GM12878 (cell line): ENCODE results near the gene VEGFA. TPM values are rescaled to one million over a fixed set of nuclear protein-coding genes. Genes with fewer than 3 reads are reported as not detected.

ENCODE experiments used
- ATAC-seq: fragments of 200-7000 bp; cut with Tn5 transposase; 3 replicates; pipeline ENCODE4 v1.9.1; 2020; ENCODE audit warnings: mild to moderate bottlenecking, moderate library complexity
- BruUV-seq: library from RNA; stranded (reverse); fragments of 400-500 nt; replicated peaks from 2 replicates; lab custom pipeline; 2021; lab: Mats Ljungman, UMichigan
- CTCF ChIA-PET: fragments of 300-600 bp; sonication (Branson Sonifier 250); formaldehyde crosslinking; extraction: SDS; loops from one replicate; lab custom pipeline; 2021; ENCODE audit warnings: inconsistent platforms; lab: Yijun Ruan, JAX
- POLR2A ChIA-PET: fragments of 350-600 bp; formaldehyde crosslinking; extraction: SDS; loops from one replicate; lab custom pipeline; 2021; ENCODE audit warnings: inconsistent platforms; lab: Charles Lee
- RAD21 ChIA-PET: fragments of 300-600 bp; sonication (Branson Sonifier 250); formaldehyde crosslinking; loops from one replicate; lab custom pipeline; 2023; ENCODE audit warnings: antibody characterized with exemption; ENCODE audit not compliant: unreplicated experiment; lab: Charles Lee
- SMC1A ChIA-PET: fragments of 300-600 bp; sonication (Branson Sonifier 250); formaldehyde crosslinking; loops from one replicate; lab custom pipeline; 2023; ENCODE audit not compliant: unreplicated experiment, uncharacterized antibody; lab: Charles Lee
- DNase-seq: peaks from one replicate; pipeline ENCODE4 v3.0.0-alpha.2; 2011; ENCODE audit warnings: low read depth, low spot score
- FAIRE-seq: peaks from 3 replicates; lab custom pipeline; 2011; peaks lifted over from hg19 to GRCh38; lab: Jason Lieb, UNC
- H2AFZ ChIP-seq: 2 replicates; pipeline ENCODE4 v1.6.0; 2011; ENCODE audit warnings: low read depth, low read length, control low read depth; ENCODE audit not compliant: control insufficient read depth
- H3K27ac ChIP-seq: 2 replicates; pipeline ENCODE4 v1.5.1; 2011; ENCODE audit warnings: control low read depth; ENCODE audit not compliant: control insufficient read depth, insufficient read depth
- H3K27me3 ChIP-seq, 2 experiments: replicated peaks in 1 of 2; 2 replicates each; pipeline versions ENCODE4 v1.6.0 to v1.6.1; 2011; ENCODE audit warnings: low read length in 1 of 2; ENCODE audit not compliant: control insufficient read depth in 2 of 2, insufficient read depth in 2 of 2
- H3K36me3 ChIP-seq, 2 experiments: 2 replicates each; pipeline ENCODE4 v1.5.1; 2011; ENCODE audit warnings: low read length in 1 of 2; ENCODE audit not compliant: control insufficient read depth in 2 of 2, insufficient read depth in 2 of 2
- H3K4me1 ChIP-seq: 2 replicates; pipeline ENCODE4 v1.6.1; 2011; ENCODE audit warnings: mild to moderate bottlenecking, low read length, moderate library complexity, mixed read lengths; ENCODE audit not compliant: control insufficient read depth, insufficient read depth
- H3K4me2 ChIP-seq: 2 replicates; pipeline ENCODE4 v1.6.0; 2011; ENCODE audit warnings: control low read depth; ENCODE audit not compliant: control insufficient read depth, insufficient read depth
- H3K4me3 ChIP-seq: fragments of 200-600 bp; sonication (generic); 2 replicates; pipeline ENCODE4 v1.5.1; 2016
- H3K79me2 ChIP-seq: 2 replicates; pipeline ENCODE4 v1.6.0; 2011; ENCODE audit warnings: low read length; ENCODE audit not compliant: control insufficient read depth, insufficient read depth
- H3K9ac ChIP-seq: 2 replicates; pipeline ENCODE4 v1.8.0; 2011; ENCODE audit warnings: low read length, control low read depth, mixed read lengths; ENCODE audit not compliant: control insufficient read depth, insufficient read depth
- H3K9me3 ChIP-seq: replicated peaks from 3 replicates; pipeline ENCODE4 v1.5.1; 2011; ENCODE audit warnings: mild to moderate bottlenecking, low read length; ENCODE audit not compliant: control insufficient read depth, insufficient read depth
- H4K20me1 ChIP-seq: 2 replicates; pipeline ENCODE4 v1.6.0; 2011; ENCODE audit not compliant: control insufficient read depth, insufficient read depth
- EP300 ChIP-seq, 2 experiments: fragments of 150-350 bp in 1 of 2; IDR thresholded peaks; 2 replicates each; pipeline ENCODE4 v1.6.1; 2011 to 2012; ENCODE audit warnings: low read depth in 2 of 2, low read length in 2 of 2, borderline replicate concordance in 1 of 2, improper control_type of control experiment in 1 of 2, inconsistent platforms in 1 of 2; ENCODE audit not compliant: control insufficient read depth in 1 of 2
- HDAC6 ChIP-seq: fragments of 200-600 bp; sonication (generic); IDR thresholded peaks from one replicate; pipeline ENCODE4 v1.8.0; 2017; ENCODE audit warnings: antibody characterized with exemption; ENCODE audit not compliant: unreplicated experiment
- WGBS: methylation state at CpG from one replicate; pipeline ENCODE4 v1.1.6; 2016; ENCODE audit warnings: low lambda C conversion rate; ENCODE audit not compliant: insufficient replicate concordance, insufficient coverage; ENCODE audit errors: missing lambda C conversion rate; 5-methylcytosine and 5-hydroxymethylcytosine counted together
- in situ Hi-C: fragments of 300-500 bp; cut with MboI; formaldehyde crosslinking; loops from 9 replicates; pipeline ENCODE4 v1.14.3; 2018; ENCODE audit warnings: mixed read lengths
- intact Hi-C: fragments of 100-400 bp; cut with micrococcal nuclease; formaldehyde crosslinking; loops from one replicate; pipeline ENCODE4 v1.14.2; 2022; ENCODE audit not compliant: unreplicated experiment
- polyA plus RNA-seq, 11 experiments: library from polyadenylated mRNA; depleted of rRNA in 4 of 11; unstranded in 6 of 11; stranded (reverse) in 5 of 11; fragments of >200 nt; fragmentation: Nextera tagmentation in 4 of 11; fragmentation: Illumina TruSeq in 1 of 11; extraction: Ambion mirVana in 4 of 11; extraction: Trizol in 1 of 11; gene quantifications; 1 replicate in 1 of 11; 2 replicates in 10 of 11; pipeline versions ENCODE4 v1.2.1 to v1.2.3, GENCODE V29; 2011 to 2016; ENCODE audit warnings: inconsistent platforms in 2 of 11, missing spikeins in 2 of 11, low read depth in 1 of 11
- total RNA-seq, 4 experiments: library from RNA; depleted of rRNA in 3 of 4; stranded (reverse); fragments of >200 nt in 3 of 4; fragmentation: Illumina TruSeq in 1 of 4; extraction: Trizol in 1 of 4; gene quantifications; 2 replicates each; pipeline versions ENCODE4 v1.2.1 to v1.2.3, GENCODE V29; 2013 to 2021
- TF ChIP-seq, protein P1 (sequence below): fragments of 450-650 bp; IDR thresholded peaks from 2 replicates; pipeline ENCODE4 v1.6.1; 2017; ENCODE audit warnings: mild to moderate bottlenecking, moderate library complexity
- TF ChIP-seq, protein P2 (sequence below): fragments of 450-650 bp; IDR thresholded peaks from 2 replicates; pipeline ENCODE4 v1.6.1; 2016; ENCODE audit warnings: mild to moderate bottlenecking
- TF ChIP-seq, protein P3 (sequence below): IDR thresholded peaks from 2 replicates; pipeline ENCODE4 v1.6.1; 2011; ENCODE audit warnings: low read depth, low read length, improper control_type of control experiment, borderline replicate concordance

Gene VEGFA
- total and polyA plus RNA-seq, 10 of the 15 experiments (the other 5 are each of a cell fraction or from before 2014, with no cell fraction given), result 0.96 to 140 (median 16.9) TPM

DNA sequence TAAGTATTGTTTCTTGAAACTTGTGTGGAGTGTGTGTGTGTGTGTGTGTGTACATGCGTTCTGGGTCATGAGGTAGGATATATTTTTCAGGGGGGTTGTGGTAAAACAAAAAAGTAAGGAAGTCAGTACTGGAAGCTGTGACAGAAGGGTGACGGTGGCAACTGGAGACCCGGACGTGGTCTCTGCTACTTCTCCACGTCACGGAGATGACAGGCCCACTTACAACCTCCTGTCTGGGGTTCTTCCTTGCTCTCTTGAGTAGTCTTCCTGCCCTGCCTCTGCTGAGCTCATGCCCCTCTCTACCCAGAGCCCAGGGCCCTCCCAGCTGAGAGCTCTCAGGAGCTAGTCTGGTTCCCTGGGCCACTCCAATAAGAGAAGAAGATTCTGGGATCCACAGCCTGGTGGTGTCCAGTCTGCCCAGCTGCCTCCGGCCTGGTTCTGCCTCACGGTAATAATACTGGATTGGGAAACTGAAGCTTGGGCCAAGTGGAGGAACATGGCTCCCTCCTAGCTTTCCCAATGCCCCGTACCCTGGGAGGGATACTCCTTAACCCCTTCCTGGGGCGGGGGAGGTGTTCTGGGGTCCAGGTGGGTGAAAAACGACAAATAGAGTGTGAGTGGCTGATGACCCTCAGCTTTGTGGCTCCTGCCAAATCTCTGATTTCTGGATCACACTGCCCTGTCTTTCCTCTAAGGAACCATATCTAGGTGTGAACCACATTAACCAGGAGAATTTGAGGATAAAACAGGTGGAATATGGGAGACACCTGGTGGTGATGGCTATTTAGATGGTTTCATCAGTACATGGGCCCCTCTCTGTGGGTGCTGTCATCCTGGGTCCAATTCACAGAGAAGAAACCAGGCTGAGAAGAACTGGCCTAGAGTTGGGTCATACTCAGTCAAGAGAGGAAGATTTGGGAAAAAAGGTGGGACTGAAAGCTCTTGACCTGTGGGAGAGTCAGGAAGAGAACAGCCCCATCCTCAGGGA is 27.2 kb downstream of the VEGFA start:
- Histone ChIP-seq H3K4me3 (no peak overlapping the region), H2AFZ (no peak overlapping the region), H4K20me1 (no peaks in the 10 kb centered on the region), H3K4me1 (peaks cover 9% of the 10 kb centered on the region), H3K79me2 (no peaks in the 10 kb centered on the region), H3K4me2 (no peak overlapping the region), H3K9ac (no peak overlapping the region), H3K9me3 (no peaks in the 10 kb centered on the region), H3K36me3 (no peaks in the 10 kb centered on the region), H3K27me3 (no peaks in the 10 kb centered on the region; a peak in 1 of 4 replicates), H3K27ac (no peak overlapping the region)
- ChIA-PET POLR2A (interaction anchor here (0.6 to 2.5 kb wide), 3 partner anchors 8 to 10 kb away, joined by 3 to 8 read pairs (median 4); no protein-coding TSS in a partner anchor), CTCF (interaction anchor here (1.1 to 1.6 kb wide), 4 partner anchors 20 to 36 kb away, joined by 3 to 8 read pairs (median 4); no protein-coding TSS in a partner anchor), RAD21 (interaction anchor here (1.4 to 1.6 kb wide), 2 partner anchors 15 to 28 kb away, joined by 3 read pairs; partner anchors contain the start of gene VEGFA), SMC1A (interaction anchor here (0.7 to 1.0 kb wide), 2 partner anchors 20 to 24 kb away, joined by 3 read pairs; no protein-coding TSS in a partner anchor)
- ATAC-seq, result no peak
- intact Hi-C loops (no loop called here), in situ Hi-C loops (no loop called here)
- TF ChIP-seq, protein P1, sequence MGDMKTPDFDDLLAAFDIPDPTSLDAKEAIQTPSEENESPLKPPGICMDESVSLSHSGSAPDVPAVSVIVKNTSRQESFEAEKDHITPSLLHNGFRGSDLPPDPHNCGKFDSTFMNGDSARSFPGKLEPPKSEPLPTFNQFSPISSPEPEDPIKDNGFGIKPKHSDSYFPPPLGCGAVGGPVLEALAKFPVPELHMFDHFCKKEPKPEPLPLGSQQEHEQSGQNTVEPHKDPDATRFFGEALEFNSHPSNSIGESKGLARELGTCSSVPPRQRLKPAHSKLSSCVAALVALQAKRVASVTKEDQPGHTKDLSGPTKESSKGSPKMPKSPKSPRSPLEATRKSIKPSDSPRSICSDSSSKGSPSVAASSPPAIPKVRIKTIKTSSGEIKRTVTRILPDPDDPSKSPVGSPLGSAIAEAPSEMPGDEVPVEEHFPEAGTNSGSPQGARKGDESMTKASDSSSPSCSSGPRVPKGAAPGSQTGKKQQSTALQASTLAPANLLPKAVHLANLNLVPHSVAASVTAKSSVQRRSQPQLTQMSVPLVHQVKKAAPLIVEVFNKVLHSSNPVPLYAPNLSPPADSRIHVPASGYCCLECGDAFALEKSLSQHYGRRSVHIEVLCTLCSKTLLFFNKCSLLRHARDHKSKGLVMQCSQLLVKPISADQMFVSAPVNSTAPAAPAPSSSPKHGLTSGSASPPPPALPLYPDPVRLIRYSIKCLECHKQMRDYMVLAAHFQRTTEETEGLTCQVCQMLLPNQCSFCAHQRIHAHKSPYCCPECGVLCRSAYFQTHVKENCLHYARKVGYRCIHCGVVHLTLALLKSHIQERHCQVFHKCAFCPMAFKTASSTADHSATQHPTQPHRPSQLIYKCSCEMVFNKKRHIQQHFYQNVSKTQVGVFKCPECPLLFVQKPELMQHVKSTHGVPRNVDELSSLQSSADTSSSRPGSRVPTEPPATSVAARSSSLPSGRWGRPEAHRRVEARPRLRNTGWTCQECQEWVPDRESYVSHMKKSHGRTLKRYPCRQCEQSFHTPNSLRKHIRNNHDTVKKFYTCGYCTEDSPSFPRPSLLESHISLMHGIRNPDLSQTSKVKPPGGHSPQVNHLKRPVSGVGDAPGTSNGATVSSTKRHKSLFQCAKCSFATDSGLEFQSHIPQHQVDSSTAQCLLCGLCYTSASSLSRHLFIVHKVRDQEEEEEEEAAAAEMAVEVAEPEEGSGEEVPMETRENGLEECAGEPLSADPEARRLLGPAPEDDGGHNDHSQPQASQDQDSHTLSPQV, result no peak
- TF ChIP-seq, protein P2, sequence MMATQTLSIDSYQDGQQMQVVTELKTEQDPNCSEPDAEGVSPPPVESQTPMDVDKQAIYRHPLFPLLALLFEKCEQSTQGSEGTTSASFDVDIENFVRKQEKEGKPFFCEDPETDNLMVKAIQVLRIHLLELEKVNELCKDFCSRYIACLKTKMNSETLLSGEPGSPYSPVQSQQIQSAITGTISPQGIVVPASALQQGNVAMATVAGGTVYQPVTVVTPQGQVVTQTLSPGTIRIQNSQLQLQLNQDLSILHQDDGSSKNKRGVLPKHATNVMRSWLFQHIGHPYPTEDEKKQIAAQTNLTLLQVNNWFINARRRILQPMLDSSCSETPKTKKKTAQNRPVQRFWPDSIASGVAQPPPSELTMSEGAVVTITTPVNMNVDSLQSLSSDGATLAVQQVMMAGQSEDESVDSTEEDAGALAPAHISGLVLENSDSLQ, result no peak
- TF ChIP-seq HDAC6 (no peak), EP300 (IDR thresholded peaks at IDR 0.05; ENCODE audit: borderline replicate concordance in 1 of 2, control insufficient read depth in 1 of 2, low read depth in 2 of 2, low read length in 2 of 2) (no peak)
- TF ChIP-seq, protein P3, sequence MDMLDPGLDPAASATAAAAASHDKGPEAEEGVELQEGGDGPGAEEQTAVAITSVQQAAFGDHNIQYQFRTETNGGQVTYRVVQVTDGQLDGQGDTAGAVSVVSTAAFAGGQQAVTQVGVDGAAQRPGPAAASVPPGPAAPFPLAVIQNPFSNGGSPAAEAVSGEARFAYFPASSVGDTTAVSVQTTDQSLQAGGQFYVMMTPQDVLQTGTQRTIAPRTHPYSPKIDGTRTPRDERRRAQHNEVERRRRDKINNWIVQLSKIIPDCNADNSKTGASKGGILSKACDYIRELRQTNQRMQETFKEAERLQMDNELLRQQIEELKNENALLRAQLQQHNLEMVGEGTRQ, result no peak
- BruUV-seq, result no TSS peak
- FAIRE-seq, result no peak
- 56% methylated on average over 11 of the region's 11 CpGs for WGBS
- DNase-seq, result no peak
